HG02610 (cell line): ENCODE results near the gene ASXL2.
"Not testable (repeated sequence)": the region's sequence is repeated elsewhere in the genome, so short reads cannot be mapped to it uniquely, and the experiment has no call there.

Experiments
- ATAC-seq: cut with Tn5 transposase; IDR thresholded peaks from one replicate; pipeline ENCODE4 v1.9.1; 2021; ENCODE audit warnings: mild to moderate bottlenecking, moderate library complexity; ENCODE audit not compliant: unreplicated experiment

ASXL2 gene

GRCh38 chr2:25878361-25879132, at the start of gene ASXL2:
Gene ASXL2 (minus strand): TSS chr2:25878487. CDS start chr2:25878222, 265 bp downstream.
- ATAC-seq, result peak; percentile 92

GRCh38 chr2:25926984-25927756, 48.9 kb upstream of the ASXL2 start:
- ATAC-seq, result no peak

- no peak for ATAC-seq
Measured at GRCh38 chr2:25922501-25922900, 44.2 kb upstream of the ASXL2 start.

- ATAC-seq, result no peak
Measured at GRCh38 chr2:25920786-25921415, 42.6 kb upstream of the ASXL2 start.

GRCh38 chr2:25920336-25920735, 42.0 kb upstream of the ASXL2 start:
- ATAC-seq, result no peak

- no peak for ATAC-seq
Measured at GRCh38 chr2:25917832-25918231, 39.5 kb upstream of the ASXL2 start.

- not testable (repeated sequence) for ATAC-seq
Measured at GRCh38 chr2:25917411-25917810, 39.1 kb upstream of the ASXL2 start.

- not testable (repeated sequence) for ATAC-seq
Measured at GRCh38 chr2:25915944-25916772, 37.9 kb upstream of the ASXL2 start.

- not testable (repeated sequence) for ATAC-seq
Measured at GRCh38 chr2:25915411-25915810, 37.1 kb upstream of the ASXL2 start.

GRCh38 chr2:25913696-25913973, 35.3 kb upstream of the ASXL2 start:
- not testable (repeated sequence) for ATAC-seq

GRCh38 chr2:25912851-25913695, 34.8 kb upstream of the ASXL2 start:
- no peak for ATAC-seq

- ATAC-seq, result not testable (repeated sequence)
Measured at GRCh38 chr2:25909574-25909973, 31.3 kb upstream of the ASXL2 start.

- no peak for ATAC-seq
Measured at GRCh38 chr2:25905126-25905525, 26.8 kb upstream of the ASXL2 start.

GRCh38 chr2:25903216-25903776, 25.0 kb upstream of the ASXL2 start:
- no peak for ATAC-seq

- no peak for ATAC-seq
Measured at GRCh38 chr2:25899404-25899970, 21.2 kb upstream of the ASXL2 start.

- no peak for ATAC-seq
Measured at GRCh38 chr2:25897506-25897905, 19.2 kb upstream of the ASXL2 start.

- not testable (repeated sequence) for ATAC-seq
Measured at GRCh38 chr2:25896308-25896707, 18.0 kb upstream of the ASXL2 start.

GRCh38 chr2:25895610-25896009, 17.3 kb upstream of the ASXL2 start:
- ATAC-seq, result no peak

- no peak for ATAC-seq
Measured at GRCh38 chr2:25895018-25895417, 16.7 kb upstream of the ASXL2 start.
